Right cardiac atrium (tissue), 5 donors: ENCODE data around the gene ZC3H10. TPM values are rescaled to one million over a fixed set of nuclear protein-coding genes. Genes with fewer than 3 reads are reported as not detected.

Experiments
- ATAC-seq, 2 donors: fragments of 200-7000 bp; cut with Tn5 transposase; one replicate each; pipeline versions ENCODE4 v1.8.0 to v1.9.1; 2020; ENCODE audit warnings: moderate library complexity in 2 of 2, mild to moderate bottlenecking in 1 of 2
- DNase-seq, 3 donors: peaks; one replicate each; pipeline ENCODE4 v3.0.0-alpha.2; 2020
- H3K27ac ChIP-seq: one replicate; pipeline ENCODE4 v1.5.1; 2013; ENCODE audit warnings: mild to moderate bottlenecking, low read length, control low read depth, moderate library complexity
- H3K27me3 ChIP-seq: one replicate; pipeline ENCODE4 v1.6.1; 2013; ENCODE audit not compliant: control insufficient read depth, insufficient read depth
- H3K4me1 ChIP-seq: one replicate; pipeline ENCODE4 v1.6.1; 2013; ENCODE audit warnings: low read length; ENCODE audit not compliant: control insufficient read depth, insufficient read depth
- H3K4me3 ChIP-seq: one replicate; pipeline ENCODE4 v1.5.1; 2013; ENCODE audit warnings: low read length, control low read depth
- H3K9me3 ChIP-seq: one replicate; pipeline ENCODE4 v1.6.1; 2013; ENCODE audit warnings: low read length; ENCODE audit not compliant: control insufficient read depth
- WGBS: extraction: QIAGEN DNeasy Blood & Tissue Kit; methylation state at CpG from one replicate; pipeline ENCODE4 v1.1.7; 2013; 5-methylcytosine and 5-hydroxymethylcytosine counted together
- intact Hi-C, 4 donors: fragments of 100-400 bp; cut with DNase I; formaldehyde crosslinking; loops; one replicate each; pipeline versions ENCODE4 v1.11.0 to v1.14.0; 2022 to 2023
- polyA plus RNA-seq: library from polyadenylated mRNA; stranded (reverse); fragments of 200-250 nt; gene quantifications from one replicate; pipeline ENCODE4 v1.2.3, GENCODE V29; 2013
- total RNA-seq, 4 donors: library from RNA; stranded (reverse); fragmentation: NEBNext Ultra II Directional; extraction: Animal tissue kit (Norgen Biotek cat#: 25700); gene quantifications; one replicate each; pipeline ENCODE4 v1.2.1, GENCODE V29; 2021
- donor health status: healthy with polysubstance abuse.
- donor health status: DM: no; HTN: yes; CAD: no.
- donor health status: DM: no; HTN: no; CAD: no.
- donor health status: DM: no; HTN: yes; CAD: no; lungs with severe emphysema.
- donor health status: DM: yes; HTN: yes; CAD: no.

The ZC3H10 gene
- total and polyA plus RNA-seq, 5 donors: 2.7 to 8.6 (median 6.7) TPM

GRCh38 chr12:56081393-56082347 is 36.4 kb upstream of the ZC3H10 start:
- ATAC-seq: no peak
- Histone ChIP-seq H3K27ac (no peak overlapping the region), H3K4me1 (peaks cover 4% of the 10 kb centered on the region), H3K27me3 (no peaks in the 10 kb centered on the region), H3K4me3 (no peak overlapping the region), H3K9me3 (no peaks in the 10 kb centered on the region)
- 46% methylated on average over 6 of the region's 6 CpGs for whole genome bisulfite sequencing
- DNase-seq: peak in 1 of 3 donors; percentile 50
- intact Hi-C loops: no loop called here

GRCh38 chr12:56082382-56082781 is 35.7 kb upstream of the ZC3H10 start:
- Histone ChIP-seq H3K9me3 (no peaks in the 10 kb centered on the region), H3K4me3 (no peak overlapping the region), H3K4me1 (peaks cover 4% of the 10 kb centered on the region), H3K27ac (no peak overlapping the region), H3K27me3 (no peaks in the 10 kb centered on the region)
- 87% methylated on average over 2 of the region's 2 CpGs for WGBS
- DNase-seq (no peak), ATAC-seq (no peak)
- intact Hi-C loops: no loop called here

GRCh38 chr12:56082967-56083366 is 35.1 kb upstream of the ZC3H10 start:
- H3K4me1 ChIP-seq: peaks cover 4% of the 10 kb centered on the region
- peak; percentile 31 to 57 (median 51) for DNase-seq
- WGBS: 50% methylated on average over 3 of the region's 3 CpGs
- ATAC-seq: no peak
- no peaks in the 10 kb centered on the region for H3K9me3 ChIP-seq
- intact Hi-C loops: no loop called here
- no peak overlapping the region for H3K27ac ChIP-seq
- no peak overlapping the region for H3K4me3 ChIP-seq
- H3K27me3 ChIP-seq: no peaks in the 10 kb centered on the region

- no peak overlapping the region for H3K27ac ChIP-seq
- intact Hi-C loops: no loop called here
- no peak for ATAC-seq
Observed at GRCh38 chr12:56084958-56085543, 33.0 kb upstream of the ZC3H10 start.

GRCh38 chr12:56086096-56086495 is 32.0 kb upstream of the ZC3H10 start:
- no peak overlapping the region for H3K4me3 ChIP-seq
- DNase-seq (no peak), ATAC-seq (no peak)
- 85% methylated on average over 3 of the region's 3 CpGs for WGBS
- H3K9me3 ChIP-seq: no peaks in the 10 kb centered on the region
- H3K27me3 ChIP-seq: no peaks in the 10 kb centered on the region
- no peak overlapping the region for H3K27ac ChIP-seq
- intact Hi-C loops: no loop called here
- no peaks in the 10 kb centered on the region for H3K4me1 ChIP-seq

More at GRCh38 chr12:56084958-56085543, 33.0 kb upstream of the ZC3H10 start:
- WGBS: 86% methylated on average over 15 of the region's 15 CpGs
- Histone ChIP-seq H3K9me3 (no peaks in the 10 kb centered on the region), H3K27me3 (no peaks in the 10 kb centered on the region), H3K4me1 (peaks cover 4% of the 10 kb centered on the region), H3K4me3 (no peak overlapping the region)
- no peak for DNase-seq

GRCh38 chr12:56086608-56087007 is 31.5 kb upstream of the ZC3H10 start:
- DNase-seq: no peak
- 82% methylated on average over 6 of the region's 6 CpGs for WGBS
- Histone ChIP-seq H3K27ac (no peak overlapping the region), H3K9me3 (no peaks in the 10 kb centered on the region), H3K4me3 (no peak overlapping the region), H3K27me3 (no peaks in the 10 kb centered on the region), H3K4me1 (no peaks in the 10 kb centered on the region)
- no peak for ATAC-seq
- intact Hi-C loops: no loop called here

GRCh38 chr12:56087220-56087619 is 30.8 kb upstream of the ZC3H10 start:
- 63% methylated on average over 6 of the region's 6 CpGs for WGBS
- no peak overlapping the region for H3K27ac ChIP-seq
- ATAC-seq: peak; percentile 84 to 93

GRCh38 chr12:56097738-56098137 is 20.3 kb upstream of the ZC3H10 start:
- no peak for ATAC-seq
- Histone ChIP-seq H3K9me3 (no peaks in the 10 kb centered on the region), H3K27me3 (no peaks in the 10 kb centered on the region), H3K4me3 (no peak overlapping the region), H3K27ac (no peak overlapping the region), H3K4me1 (no peaks in the 10 kb centered on the region)
- 89% methylated on average over 6 of the region's 6 CpGs for WGBS
- intact Hi-C loops: no loop called here
- DNase-seq: no peak

More at GRCh38 chr12:56087220-56087619, 30.8 kb upstream of the ZC3H10 start:
- no peaks in the 10 kb centered on the region for H3K4me1 ChIP-seq
- H3K9me3 ChIP-seq: no peaks in the 10 kb centered on the region
- no peak overlapping the region for H3K4me3 ChIP-seq
- H3K27me3 ChIP-seq: no peaks in the 10 kb centered on the region
- peak; percentile 84 to 92 (median 91) for DNase-seq
- intact Hi-C loops: no loop called here

- DNase-seq (no peak), ATAC-seq (no peak)
- H3K4me1 ChIP-seq: no peaks in the 10 kb centered on the region
- WGBS: 83% methylated on average over 3 of the region's 3 CpGs
- intact Hi-C loops: no loop called here
- no peak overlapping the region for H3K4me3 ChIP-seq
- H3K9me3 ChIP-seq: no peaks in the 10 kb centered on the region
- no peak overlapping the region for H3K27ac ChIP-seq
- H3K27me3 ChIP-seq: no peaks in the 10 kb centered on the region
Observed at GRCh38 chr12:56098592-56098991, 19.5 kb upstream of the ZC3H10 start.

GRCh38 chr12:56099787-56100186 is 18.3 kb upstream of the ZC3H10 start:
- no peaks in the 10 kb centered on the region for H3K9me3 ChIP-seq
- no peaks in the 10 kb centered on the region for H3K27me3 ChIP-seq
- no peak overlapping the region for H3K27ac ChIP-seq
- no peak overlapping the region for H3K4me3 ChIP-seq
- intact Hi-C loops: no loop called here
- DNase-seq: no peak
- WGBS: 87% methylated on average over 4 of the region's 4 CpGs
- no peaks in the 10 kb centered on the region for H3K4me1 ChIP-seq
- ATAC-seq: no peak

- ATAC-seq (no peak), DNase-seq (no peak)
- no peak overlapping the region for H3K27ac ChIP-seq
- H3K27me3 ChIP-seq: no peaks in the 10 kb centered on the region
- no peaks in the 10 kb centered on the region for H3K9me3 ChIP-seq
- WGBS: 83% methylated on average over 14 of the region's 14 CpGs
- H3K4me3 ChIP-seq: no peak overlapping the region
- intact Hi-C loops: no loop called here
- H3K4me1 ChIP-seq: no peaks in the 10 kb centered on the region
Observed at GRCh38 chr12:56101045-56101444, 17.0 kb upstream of the ZC3H10 start.
